ENCODE data around the gene GALNTL6. TPM values are rescaled to one million over a fixed set of nuclear protein-coding genes. Genes with fewer than 3 reads are reported as not detected.

The GALNTL6 gene
- total RNA-seq, 4 donors from 2014 or later, result 0.82 to 0.95 TPM; not detected in 2

DNA sequence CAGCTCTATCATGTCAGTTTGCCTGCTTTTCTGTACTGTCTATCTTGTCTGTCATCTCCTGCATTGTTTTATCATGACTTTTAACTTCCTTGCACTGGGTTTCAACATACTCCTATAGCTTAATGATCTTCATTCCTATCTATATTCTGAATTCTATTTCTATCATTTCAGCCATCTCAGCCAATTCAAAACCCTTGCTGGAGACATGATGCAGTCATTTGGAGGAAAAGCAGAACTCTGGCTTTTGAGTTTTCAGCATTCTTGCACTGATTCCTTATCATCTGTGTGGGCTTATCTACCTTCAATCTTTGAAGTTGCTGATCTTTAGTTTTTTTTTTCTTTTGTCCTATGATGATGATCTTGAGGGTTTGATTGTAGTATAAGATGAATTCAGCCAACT lies 861.6 kb downstream of the GALNTL6 start:
- no peaks in the 10 kb centered on the region for H3K27me3 ChIP-seq
- in situ Hi-C loops (cut with MboI; ENCODE audit: low pct_ligation_motif_present in 1 of 4, low pct_unique_long_range_greater_than_20kb in 1 of 4, low sequenced_read_pairs in 3 of 4), result no loop called here
- H3K9me3 ChIP-seq, result no peaks in the 10 kb centered on the region
- intact Hi-C loops (cut with DNase I; ENCODE audit: low total_unique reads), result no loop called here
- no peak overlapping the region for H3K27ac ChIP-seq
- no peak for DNase-seq
- no peaks in the 10 kb centered on the region for H3K4me1 ChIP-seq
- no peaks in the 10 kb centered on the region for H3K36me3 ChIP-seq
- H3K4me3 ChIP-seq, result no peak overlapping the region
- TF ChIP-seq EP300 (IDR thresholded peaks at IDR 0.05; ENCODE audit: low read depth) (no peak), POLR2A (IDR thresholded peaks at IDR 0.05) (no peak), POLR2AphosphoS5 (IDR thresholded peaks at IDR 0.05) (no peak)
- TF ChIP-seq, protein P1, sequence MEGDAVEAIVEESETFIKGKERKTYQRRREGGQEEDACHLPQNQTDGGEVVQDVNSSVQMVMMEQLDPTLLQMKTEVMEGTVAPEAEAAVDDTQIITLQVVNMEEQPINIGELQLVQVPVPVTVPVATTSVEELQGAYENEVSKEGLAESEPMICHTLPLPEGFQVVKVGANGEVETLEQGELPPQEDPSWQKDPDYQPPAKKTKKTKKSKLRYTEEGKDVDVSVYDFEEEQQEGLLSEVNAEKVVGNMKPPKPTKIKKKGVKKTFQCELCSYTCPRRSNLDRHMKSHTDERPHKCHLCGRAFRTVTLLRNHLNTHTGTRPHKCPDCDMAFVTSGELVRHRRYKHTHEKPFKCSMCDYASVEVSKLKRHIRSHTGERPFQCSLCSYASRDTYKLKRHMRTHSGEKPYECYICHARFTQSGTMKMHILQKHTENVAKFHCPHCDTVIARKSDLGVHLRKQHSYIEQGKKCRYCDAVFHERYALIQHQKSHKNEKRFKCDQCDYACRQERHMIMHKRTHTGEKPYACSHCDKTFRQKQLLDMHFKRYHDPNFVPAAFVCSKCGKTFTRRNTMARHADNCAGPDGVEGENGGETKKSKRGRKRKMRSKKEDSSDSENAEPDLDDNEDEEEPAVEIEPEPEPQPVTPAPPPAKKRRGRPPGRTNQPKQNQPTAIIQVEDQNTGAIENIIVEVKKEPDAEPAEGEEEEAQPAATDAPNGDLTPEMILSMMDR (IDR thresholded peaks at IDR 0.05), result no peak

DNA sequence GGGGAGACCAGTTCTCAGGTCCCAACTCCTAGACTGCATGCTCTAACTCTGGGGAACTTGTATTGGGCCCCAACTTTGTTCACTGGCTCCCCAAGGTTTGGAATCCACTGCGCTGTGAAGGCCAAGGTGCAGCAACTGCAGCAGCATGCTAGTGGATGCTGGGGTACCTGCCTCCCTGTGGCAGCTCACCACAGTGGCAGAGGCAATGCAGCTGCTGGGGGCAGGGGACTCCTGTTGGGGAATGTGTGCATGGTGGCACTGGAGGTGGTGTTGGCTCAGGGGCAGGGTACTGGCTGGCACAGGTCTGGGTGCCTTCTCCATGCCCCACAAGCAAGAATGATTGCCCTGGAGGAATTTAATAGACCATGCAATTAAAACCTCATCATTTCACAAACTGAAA lies 862.0 kb downstream of the GALNTL6 start:
- H3K36me3 ChIP-seq, result no peaks in the 10 kb centered on the region
- WGBS, 2 donors (ENCODE audit: low coverage in 1 of 2), result 94% methylated on average over 1 of the region's 1 CpG; no CpG with 5 or more reads in 1 of the 2 donors
- intact Hi-C loops (cut with DNase I; ENCODE audit: low total_unique reads) (no loop called here), in situ Hi-C loops (cut with MboI; ENCODE audit: low pct_ligation_motif_present in 1 of 4, low pct_unique_long_range_greater_than_20kb in 1 of 4, low sequenced_read_pairs in 3 of 4) (no loop called here)
- no peak for TF ChIP-seq POLR2AphosphoS5 (IDR thresholded peaks at IDR 0.05)
- TF ChIP-seq POLR2A (IDR thresholded peaks at IDR 0.05), result no peak
- no peak for TF ChIP-seq EP300 (IDR thresholded peaks at IDR 0.05; ENCODE audit: low read depth)
- TF ChIP-seq, protein P1 (IDR thresholded peaks at IDR 0.05), result no peak
- no peaks in the 10 kb centered on the region for H3K4me1 ChIP-seq
- H3K27me3 ChIP-seq, result no peaks in the 10 kb centered on the region
- DNase-seq, result no peak
- H3K9me3 ChIP-seq, result no peaks in the 10 kb centered on the region
- no peak overlapping the region for H3K27ac ChIP-seq
- H3K4me3 ChIP-seq, result no peak overlapping the region

DNA sequence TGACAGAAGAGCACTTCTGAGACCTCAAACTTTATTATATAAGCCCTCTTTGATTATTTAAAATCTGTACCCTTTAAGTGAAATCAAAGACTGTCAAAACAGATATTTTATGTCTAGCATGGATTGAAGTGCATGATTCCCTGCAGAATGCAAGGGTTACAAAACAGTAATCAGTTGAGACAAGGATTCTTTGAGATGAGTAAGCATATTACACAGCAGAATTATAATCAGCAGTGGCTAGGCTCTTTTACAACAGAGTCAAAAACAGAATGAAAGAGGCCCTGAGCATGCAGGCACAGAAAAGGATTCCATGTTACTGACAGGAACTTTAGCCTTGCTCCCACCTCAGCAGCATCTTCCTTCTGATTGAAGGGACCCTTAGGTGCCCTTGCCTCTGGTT lies 867.5 kb downstream of the GALNTL6 start:
- H3K9me3 ChIP-seq, result no peaks in the 10 kb centered on the region
- in situ Hi-C loops (cut with MboI; ENCODE audit: low pct_ligation_motif_present in 1 of 4, low pct_unique_long_range_greater_than_20kb in 1 of 4, low sequenced_read_pairs in 3 of 4) (no loop called here), intact Hi-C loops (cut with DNase I; ENCODE audit: low total_unique reads) (no loop called here)
- TF ChIP-seq EP300 (IDR thresholded peaks at IDR 0.05; ENCODE audit: low read depth) (no peak), POLR2AphosphoS5 (IDR thresholded peaks at IDR 0.05) (no peak), POLR2A (IDR thresholded peaks at IDR 0.05) (no peak)
- TF ChIP-seq, protein P1 (IDR thresholded peaks at IDR 0.05), result no peak
- no peaks in the 10 kb centered on the region for H3K27me3 ChIP-seq
- no peaks in the 10 kb centered on the region for H3K36me3 ChIP-seq
- H3K27ac ChIP-seq, result no peak overlapping the region
- DNase-seq, result no peak
- no peak overlapping the region for H3K4me3 ChIP-seq
- H3K4me1 ChIP-seq, result no peaks in the 10 kb centered on the region

DNA sequence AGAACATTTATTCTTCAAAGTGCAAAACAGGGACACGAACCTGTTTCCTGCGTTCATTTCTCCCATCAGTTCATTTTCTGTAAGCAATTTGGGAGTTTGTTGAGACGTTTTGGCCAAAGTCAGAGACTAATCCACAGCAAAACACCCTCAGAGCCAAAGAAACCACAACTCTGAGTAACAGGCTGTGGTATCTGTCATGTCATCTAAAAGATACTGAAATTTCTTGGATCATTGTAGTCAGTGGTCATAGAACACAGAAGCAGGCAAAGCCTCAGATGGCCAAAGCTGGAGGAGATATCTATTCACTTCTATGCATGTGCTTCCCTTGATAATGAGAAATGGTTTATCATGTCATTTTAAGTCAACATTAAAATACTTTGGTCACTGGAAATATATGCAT lies 869.8 kb downstream of the GALNTL6 start:
- in situ Hi-C loops (cut with MboI; ENCODE audit: low pct_ligation_motif_present in 1 of 4, low pct_unique_long_range_greater_than_20kb in 1 of 4, low sequenced_read_pairs in 3 of 4), result no loop called here
- DNase-seq, result no peak
- H3K4me1 ChIP-seq, result no peaks in the 10 kb centered on the region

More for the DNA sequence above, 869.8 kb downstream of the GALNTL6 start:
- TF ChIP-seq POLR2AphosphoS5 (IDR thresholded peaks at IDR 0.05) (no peak), POLR2A (IDR thresholded peaks at IDR 0.05) (no peak), EP300 (IDR thresholded peaks at IDR 0.05; ENCODE audit: low read depth) (no peak)
- TF ChIP-seq, protein P1 (IDR thresholded peaks at IDR 0.05), result no peak
- no peaks in the 10 kb centered on the region for H3K36me3 ChIP-seq
- no peak overlapping the region for H3K27ac ChIP-seq
- no peaks in the 10 kb centered on the region for H3K27me3 ChIP-seq
- intact Hi-C loops (cut with DNase I; ENCODE audit: low total_unique reads), result no loop called here
- no peaks in the 10 kb centered on the region for H3K9me3 ChIP-seq
- no peak overlapping the region for H3K4me3 ChIP-seq
- WGBS, 2 donors (ENCODE audit: low coverage in 1 of 2), result 58 to 76% methylated on average over 3 of the region's 3 CpGs
